ENCODE measurements around the gene COL1A2. TPM values are rescaled to one million over a fixed set of nuclear protein-coding genes. Genes with fewer than 3 reads are reported as not detected.

Gene COL1A2
- total RNA-seq, 1 donor from 2014 or later = 321 TPM

DNA sequence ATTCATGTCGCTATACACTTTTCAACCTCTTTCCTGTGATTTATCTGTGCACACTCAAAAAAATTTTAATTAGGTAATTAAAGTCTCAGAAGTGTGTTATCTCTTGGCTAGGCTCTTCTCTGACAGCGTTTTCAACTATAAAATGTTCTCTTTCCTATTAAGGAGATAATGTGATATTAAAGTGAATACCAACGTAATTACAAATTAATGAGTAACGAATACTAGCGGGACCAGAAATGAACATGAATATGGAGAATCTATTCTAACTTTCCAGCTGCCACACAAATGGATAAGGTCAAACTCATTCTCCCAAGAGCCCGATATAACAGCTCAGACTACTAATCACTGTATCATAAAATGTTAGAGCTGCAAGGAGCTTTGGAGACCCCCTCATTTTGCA is 12.0 kb downstream of the COL1A2 start:
- Histone ChIP-seq H3K9me3 (no peaks in the 10 kb centered on the region), H3K4me1 (no peaks in the 10 kb centered on the region), H3K36me3 (peaks cover 45% of the 10 kb centered on the region), H3K27ac (no peak overlapping the region), H3K4me3 (no peak overlapping the region), H3K27me3 (no peaks in the 10 kb centered on the region)
- ATAC-seq = no peak
- no peak for TF ChIP-seq CTCF (IDR thresholded peaks at IDR 0.05)
- intact Hi-C loops (cut with DNase I) = no loop called here
- DNase-seq = no peak

DNA sequence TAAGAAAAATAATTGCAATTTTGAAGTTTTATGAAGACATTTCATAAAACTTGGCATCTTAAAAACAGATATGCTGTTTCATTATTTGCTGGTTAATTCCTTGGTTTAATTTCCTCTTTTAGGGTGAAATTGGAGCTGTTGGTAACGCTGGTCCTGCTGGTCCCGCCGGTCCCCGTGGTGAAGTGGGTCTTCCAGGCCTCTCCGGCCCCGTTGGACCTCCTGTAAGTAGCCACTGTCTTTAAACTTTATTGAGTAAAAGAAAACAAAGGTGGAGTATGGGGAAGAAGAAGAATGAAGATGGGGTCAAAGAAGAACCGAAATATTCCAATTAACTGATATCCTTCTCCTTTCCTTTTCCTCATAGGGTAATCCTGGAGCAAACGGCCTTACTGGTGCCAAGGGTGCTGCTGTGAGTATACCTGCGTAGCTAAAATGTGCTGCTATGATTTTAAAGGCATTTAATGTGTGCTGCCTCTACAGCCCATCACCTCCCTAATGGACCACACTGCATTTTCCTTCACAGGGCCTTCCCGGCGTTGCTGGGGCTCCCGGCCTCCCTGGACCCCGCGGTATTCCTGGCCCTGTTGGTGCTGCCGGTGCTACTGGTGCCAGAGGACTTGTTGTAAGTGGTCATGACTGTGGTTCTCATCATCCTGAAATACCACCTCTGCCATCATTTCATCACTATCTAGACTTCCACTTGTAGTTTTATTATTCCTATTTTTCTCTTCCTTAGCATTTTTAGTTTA is 14.7 kb downstream of the COL1A2 start:
- ATAC-seq = no peak

GRCh38 chr7:94410413-94411187 is 15.9 kb downstream of the COL1A2 start:
- peaks cover 4% of the 10 kb centered on the region for H3K4me1 ChIP-seq
- no peak overlapping the region for H3K4me3 ChIP-seq
- DNase-seq (no peak), ATAC-seq (no peak)
- TF ChIP-seq CTCF (IDR thresholded peaks at IDR 0.05) = no peak
- H3K36me3 ChIP-seq = peaks cover 33% of the 10 kb centered on the region
- no peak overlapping the region for H3K27ac ChIP-seq
- intact Hi-C loops (cut with DNase I) = no loop called here
- H3K9me3 ChIP-seq = no peaks in the 10 kb centered on the region
- no peaks in the 10 kb centered on the region for H3K27me3 ChIP-seq

More for the DNA sequence above, 14.7 kb downstream of the COL1A2 start:
- H3K27ac ChIP-seq = no peak overlapping the region
- H3K36me3 ChIP-seq = peaks cover 41% of the 10 kb centered on the region
- no peak for TF ChIP-seq CTCF (IDR thresholded peaks at IDR 0.05)
- peaks cover 4% of the 10 kb centered on the region for H3K4me1 ChIP-seq
- no peak for DNase-seq
- no peaks in the 10 kb centered on the region for H3K27me3 ChIP-seq
- no peaks in the 10 kb centered on the region for H3K9me3 ChIP-seq
- H3K4me3 ChIP-seq = no peak overlapping the region
- intact Hi-C loops (cut with DNase I) = no loop called here

- no peak overlapping the region for H3K27ac ChIP-seq
- no peak for ATAC-seq
- no peak for DNase-seq
- no peak overlapping the region for H3K4me3 ChIP-seq
- intact Hi-C loops (cut with DNase I) = no loop called here
- H3K27me3 ChIP-seq = no peaks in the 10 kb centered on the region
- TF ChIP-seq CTCF (IDR thresholded peaks at IDR 0.05) = no peak
- peaks cover 33% of the 10 kb centered on the region for H3K36me3 ChIP-seq
- H3K9me3 ChIP-seq = no peaks in the 10 kb centered on the region
- H3K4me1 ChIP-seq = peaks cover 4% of the 10 kb centered on the region
Observed at GRCh38 chr7:94411188-94411466, 16.4 kb downstream of the COL1A2 start.

DNA sequence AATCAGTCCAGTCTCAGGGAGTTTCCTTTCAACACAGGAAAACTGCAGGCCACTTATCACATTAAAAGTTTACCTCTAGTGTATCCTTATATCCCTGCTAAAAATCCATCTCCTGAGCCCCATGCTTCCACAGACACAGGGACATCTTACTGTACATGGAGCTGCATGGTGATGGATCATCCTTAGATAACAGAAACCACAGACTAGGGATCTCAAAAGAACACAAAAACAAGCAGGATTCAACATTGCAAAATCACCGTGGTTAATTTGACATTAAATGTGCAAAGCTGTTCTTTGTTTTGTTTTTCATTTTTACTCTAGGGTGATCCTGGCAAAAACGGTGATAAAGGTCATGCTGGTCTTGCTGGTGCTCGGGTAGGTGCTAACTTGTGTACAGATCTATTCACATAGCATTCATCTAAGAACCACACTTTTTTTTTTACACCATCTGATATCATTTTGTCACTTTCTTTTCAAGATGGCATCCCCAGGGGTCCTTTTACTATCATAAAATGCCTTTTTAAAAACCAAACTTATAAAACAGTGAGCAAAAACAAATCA is 18.1 kb downstream of the COL1A2 start:
- DNase-seq = no peak
- Histone ChIP-seq H3K9me3 (no peaks in the 10 kb centered on the region), H3K4me3 (no peak overlapping the region), H3K27me3 (no peaks in the 10 kb centered on the region), H3K36me3 (peaks cover 46% of the 10 kb centered on the region), H3K4me1 (peaks cover 4% of the 10 kb centered on the region), H3K27ac (no peak overlapping the region)
- TF ChIP-seq CTCF (IDR thresholded peaks at IDR 0.05) = no peak
- intact Hi-C loops (cut with DNase I) = no loop called here
- no peak for ATAC-seq
